B cell (primary cell): ENCODE data around the gene EFCAB12.

Experiments
- EZH2 ChIP-seq: IDR thresholded peaks from 2 replicates; pipeline ENCODE4 v1.6.1; 2012; ENCODE audit warnings: borderline replicate concordance, low read depth, mild to moderate bottlenecking, moderate library complexity, low read length; ENCODE audit not compliant: insufficient read depth, poor library complexity, severe bottlenecking
- TF ChIP-seq, protein P1 (sequence below): fragments of 200-600 bp; IDR thresholded peaks from one replicate; pipeline ENCODE4 v1.8.0; 2022; ENCODE audit warnings: antibody characterized with exemption, mild to moderate bottlenecking

DNA sequence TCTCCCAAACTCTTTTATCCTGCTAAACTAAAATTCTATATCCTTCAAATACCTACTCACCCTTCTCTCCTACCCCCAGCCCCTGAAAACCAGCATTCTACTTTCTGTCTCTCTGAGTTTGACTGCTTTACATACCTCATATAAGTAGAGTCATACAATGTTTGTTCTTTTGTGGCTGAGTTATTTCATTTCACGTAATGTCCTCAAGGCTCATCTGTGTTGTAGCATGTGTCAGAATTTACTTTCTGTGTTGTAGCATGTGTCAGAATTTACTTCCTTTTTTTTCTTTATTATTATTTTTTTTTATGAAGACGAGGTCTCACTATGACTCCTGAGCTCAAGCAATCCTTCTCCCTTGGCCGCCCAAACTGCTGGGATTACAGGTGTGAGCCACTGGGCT, 31.7 kb upstream of the EFCAB12 start:
- TF ChIP-seq EZH2, result no peak
- TF ChIP-seq, protein P1, sequence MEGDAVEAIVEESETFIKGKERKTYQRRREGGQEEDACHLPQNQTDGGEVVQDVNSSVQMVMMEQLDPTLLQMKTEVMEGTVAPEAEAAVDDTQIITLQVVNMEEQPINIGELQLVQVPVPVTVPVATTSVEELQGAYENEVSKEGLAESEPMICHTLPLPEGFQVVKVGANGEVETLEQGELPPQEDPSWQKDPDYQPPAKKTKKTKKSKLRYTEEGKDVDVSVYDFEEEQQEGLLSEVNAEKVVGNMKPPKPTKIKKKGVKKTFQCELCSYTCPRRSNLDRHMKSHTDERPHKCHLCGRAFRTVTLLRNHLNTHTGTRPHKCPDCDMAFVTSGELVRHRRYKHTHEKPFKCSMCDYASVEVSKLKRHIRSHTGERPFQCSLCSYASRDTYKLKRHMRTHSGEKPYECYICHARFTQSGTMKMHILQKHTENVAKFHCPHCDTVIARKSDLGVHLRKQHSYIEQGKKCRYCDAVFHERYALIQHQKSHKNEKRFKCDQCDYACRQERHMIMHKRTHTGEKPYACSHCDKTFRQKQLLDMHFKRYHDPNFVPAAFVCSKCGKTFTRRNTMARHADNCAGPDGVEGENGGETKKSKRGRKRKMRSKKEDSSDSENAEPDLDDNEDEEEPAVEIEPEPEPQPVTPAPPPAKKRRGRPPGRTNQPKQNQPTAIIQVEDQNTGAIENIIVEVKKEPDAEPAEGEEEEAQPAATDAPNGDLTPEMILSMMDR, result no peak
